Measurements from ENCODE around the gene ACVR1. TPM values are rescaled to one million over a fixed set of nuclear protein-coding genes. Genes with fewer than 3 reads are reported as not detected.

The ACVR1 gene
- total and polyA plus RNA-seq, 4 donors = 7.5 to 38.3 (median 23.4) TPM

GRCh38 chr2:157810037-157810436 lies 66.1 kb downstream of the ACVR1 start:
- WGBS, 2 donors = 50 to 77% methylated on average over 1 of the region's 1 CpG
- Histone ChIP-seq H3K27ac (ENCODE audit: low read depth in 1 of 2, low read length in 1 of 2) (no peak overlapping the region), H3K27me3 (ENCODE audit: control insufficient read depth in 3 of 3, insufficient read depth in 3 of 3, low read length in 2 of 3) (no peaks in the 10 kb centered on the region), H3K4me3 (no peak overlapping the region), H3K9ac (ENCODE audit: insufficient read depth in 1 of 2, low read length in 2 of 2) (no peak overlapping the region), H3K9me3 (ENCODE audit: control insufficient read depth in 4 of 4, insufficient read depth in 3 of 4, low read length in 3 of 4) (no peaks in the 10 kb centered on the region), H3K4me1 (ENCODE audit: control insufficient read depth in 5 of 5, insufficient read depth in 5 of 5, low read length in 5 of 5) (peaks cover 0 to 27% (median 0%) of the 10 kb centered on the region in 5 donors), H3K36me3 (ENCODE audit: control insufficient read depth in 4 of 4, insufficient read depth in 4 of 4, low read length in 4 of 4) (peaks cover 0 to 3% (median 0%) of the 10 kb centered on the region in 4 donors)
- TF ChIP-seq CTCF (IDR thresholded peaks at IDR 0.05; ENCODE audit: control extremely low read depth, extremely low read depth) = no peak
- ATAC-seq (ENCODE audit: insufficient read depth, low FRiP score) (peak; percentile 19), DNase-seq (no peak)

GRCh38 chr2:157809212-157809611 lies 66.9 kb downstream of the ACVR1 start:
- TF ChIP-seq CTCF (IDR thresholded peaks at IDR 0.05; ENCODE audit: control extremely low read depth, extremely low read depth) = no peak
- Histone ChIP-seq H3K4me1 (ENCODE audit: control insufficient read depth in 5 of 5, insufficient read depth in 5 of 5, low read length in 5 of 5) (peaks cover 0 to 27% (median 0%) of the 10 kb centered on the region in 5 donors), H3K9ac (ENCODE audit: insufficient read depth in 1 of 2, low read length in 2 of 2) (no peak overlapping the region), H3K4me3 (no peak overlapping the region), H3K27ac (ENCODE audit: low read depth in 1 of 2, low read length in 1 of 2) (no peak overlapping the region), H3K27me3 (ENCODE audit: control insufficient read depth in 3 of 3, insufficient read depth in 3 of 3, low read length in 2 of 3) (no peaks in the 10 kb centered on the region), H3K9me3 (ENCODE audit: control insufficient read depth in 4 of 4, insufficient read depth in 3 of 4, low read length in 3 of 4) (no peaks in the 10 kb centered on the region), H3K36me3 (ENCODE audit: control insufficient read depth in 4 of 4, insufficient read depth in 4 of 4, low read length in 4 of 4) (peaks cover 0 to 3% (median 0%) of the 10 kb centered on the region in 4 donors)
- ATAC-seq (ENCODE audit: insufficient read depth, low FRiP score) (no peak), DNase-seq (no peak)
- 82 to 92% methylated on average over 4 of the region's 4 CpGs for WGBS, 2 donors

- no peaks in the 10 kb centered on the region for H3K27me3 ChIP-seq (ENCODE audit: control insufficient read depth in 3 of 3, insufficient read depth in 3 of 3, low read length in 2 of 3)
- no peak overlapping the region for H3K4me3 ChIP-seq
- H3K4me1 ChIP-seq (ENCODE audit: control insufficient read depth in 5 of 5, insufficient read depth in 5 of 5, low read length in 5 of 5) = peaks cover 0 to 29% (median 0%) of the 10 kb centered on the region in 5 donors
- no peak for TF ChIP-seq CTCF (IDR thresholded peaks at IDR 0.05; ENCODE audit: control extremely low read depth, extremely low read depth)
- H3K9me3 ChIP-seq (ENCODE audit: control insufficient read depth in 4 of 4, insufficient read depth in 3 of 4, low read length in 3 of 4) = no peaks in the 10 kb centered on the region
- ATAC-seq (ENCODE audit: insufficient read depth, low FRiP score) (no peak), DNase-seq (no peak)
- H3K36me3 ChIP-seq (ENCODE audit: control insufficient read depth in 4 of 4, insufficient read depth in 4 of 4, low read length in 4 of 4) = peaks cover 0 to 2% (median 0%) of the 10 kb centered on the region in 4 donors
- H3K27ac ChIP-seq (ENCODE audit: low read depth in 1 of 2, low read length in 1 of 2) = no peak overlapping the region
- no peak overlapping the region for H3K9ac ChIP-seq (ENCODE audit: insufficient read depth in 1 of 2, low read length in 2 of 2)
- 65 to 80% methylated on average over 3 of the region's 3 CpGs for WGBS, 2 donors
Measured at GRCh38 chr2:157808421-157808820, 67.7 kb downstream of the ACVR1 start.

Measured in lung (tissue), 12 donors.